ENCODE results near the gene BTBD16. TPM values are rescaled to one million over a fixed set of nuclear protein-coding genes. Genes with fewer than 3 reads are reported as not detected.

BTBD16 gene
- total and polyA plus RNA-seq, 2 of the 13 experiments (the other 11 are each of a cell fraction or from before 2014, with no cell fraction given): 5.0 to 11.9 TPM

GRCh38 chr10:122342293-122343134 lies 71.4 kb downstream of the BTBD16 start (continued):
- TF ChIP-seq HNF1B (CRISPR knock-in tag; IDR thresholded peaks at IDR 0.05) (0 out of 2 replicates have a peak, but pooled peaks have one; percentile 23), TEAD3 (CRISPR knock-in tag; optimal IDR thresholded peaks at IDR 0.05; ENCODE audit: borderline replicate concordance) (peak; percentile 24), CTCF (CRISPR knock-in tag; IDR thresholded peaks at IDR 0.05) (peak; percentile 71), MIXL1 (CRISPR knock-in tag; IDR thresholded peaks at IDR 0.05) (peak; percentile 73; the same call in 1 of the 2 replicates), THRA (CRISPR knock-in tag; IDR thresholded peaks at IDR 0.05; ENCODE audit: borderline replicate concordance) (0 out of 2 replicates have a peak, but pooled peaks have one; percentile 15), SMC3 (IDR thresholded peaks at IDR 0.05; ENCODE audit: low read length) (peak; percentile 89), YEATS2 (CRISPR knock-in tag; IDR thresholded peaks at IDR 0.05; ENCODE audit: borderline replicate concordance) (no peak), PRPF4 (IDR thresholded peaks at IDR 0.05; ENCODE audit: low read depth, low read length, poor library complexity, severe bottlenecking) (no peak), POGZ (CRISPR knock-in tag; IDR thresholded peaks at IDR 0.05) (0 out of 2 replicates have a peak, but pooled peaks have one; percentile 29), HMGXB4 (CRISPR knock-in tag; IDR thresholded peaks at IDR 0.05; ENCODE audit: borderline replicate concordance in 1 of 2, low read depth in 1 of 2) (0 out of 4 replicates have a peak, but pooled peaks of 1 of the 2 experiments have one; percentile 28)

Data from HepG2 (cell line).